CD4-positive, alpha-beta T cell (primary cell): Measurements from ENCODE around the gene KRTAP5-4. TPM values are rescaled to one million over a fixed set of nuclear protein-coding genes. Genes with fewer than 3 reads are reported as not detected.
A peak's percentile ranks its signal among the peaks of the same experiment; 100 is the strongest.

ENCODE experiments used
- ATAC-seq: fragments of 200-7000 bp; cut with Tn5 transposase; one replicate; pipeline ENCODE4 v1.10.0; 2022; ENCODE audit warnings: mild to moderate bottlenecking; ENCODE audit not compliant: poor library complexity
- CTCF ChIA-PET: fragments of 350-600 bp; sonication (Branson Sonifier 250); formaldehyde crosslinking; loops from one replicate; lab custom pipeline; 2021; ENCODE audit warnings: antibody characterized with exemption, inconsistent platforms; lab: Charles Lee
- POLR2A ChIA-PET: fragments of 350-600 bp; sonication (Branson Sonifier 250); formaldehyde crosslinking; loops from one replicate; lab custom pipeline; 2021; ENCODE audit warnings: antibody characterized with exemption, inconsistent platforms; lab: Charles Lee
- DNase-seq, 14 experiments: peaks; one replicate each; pipeline ENCODE4 v3.0.0-alpha.2; 2013 to 2020; ENCODE audit warnings: mixed read lengths in 2 of 14
- H3K27ac ChIP-seq, 2 donors: one replicate each; pipeline versions ENCODE4 v1.5.1 to v1.7.0; 2013; ENCODE audit warnings: low read length in 2 of 2, low read depth in 1 of 2, mild to moderate bottlenecking in 1 of 2
- H3K27me3 ChIP-seq, 2 experiments: 1 replicate in 1 of 2; 2 replicates in 1 of 2; pipeline versions ENCODE4 v1.6.1 to v1.7.0; 2013; ENCODE audit warnings: low read length in 2 of 2, control low read depth in 1 of 2, mild to moderate bottlenecking in 1 of 2, moderate library complexity in 1 of 2; ENCODE audit not compliant: insufficient read depth in 2 of 2, control insufficient read depth in 1 of 2
- H3K36me3 ChIP-seq: one replicate; pipeline ENCODE4 v1.6.1; 2013; ENCODE audit warnings: low read length, control low read depth; ENCODE audit not compliant: insufficient read depth
- H3K4me1 ChIP-seq: one replicate; pipeline ENCODE4 v1.6.1; 2013; ENCODE audit warnings: low read length, control low read depth; ENCODE audit not compliant: insufficient read depth
- H3K4me3 ChIP-seq: one replicate; pipeline ENCODE4 v1.5.1; 2013; ENCODE audit warnings: mild to moderate bottlenecking, low read length, moderate library complexity
- H3K9me3 ChIP-seq, 2 experiments: 1 replicate in 1 of 2; 2 replicates in 1 of 2; pipeline versions ENCODE4 v1.6.1 to v1.7.0; 2013; ENCODE audit warnings: low read length in 2 of 2, mild to moderate bottlenecking in 2 of 2, control low read depth in 1 of 2, moderate library complexity in 1 of 2; ENCODE audit not compliant: control insufficient read depth in 1 of 2, insufficient read depth in 1 of 2
- H3K27ac Mint-ChIP-seq: one replicate; pipeline ENCODE4 v1.8.0; 2020; ENCODE audit warnings: mixed read lengths
- H3K27me3 Mint-ChIP-seq: one replicate; pipeline ENCODE4 v1.8.0; 2021; ENCODE audit warnings: mixed read lengths
- H3K36me3 Mint-ChIP-seq: one replicate; pipeline ENCODE4 v1.8.0; 2021; ENCODE audit warnings: low read depth, mixed read lengths
- H3K4me1 Mint-ChIP-seq: one replicate; pipeline ENCODE4 v1.8.0; 2021; ENCODE audit warnings: low read depth, mixed read lengths
- H3K4me3 Mint-ChIP-seq: one replicate; pipeline ENCODE4 v1.8.0; 2020; ENCODE audit warnings: mild to moderate bottlenecking, mixed read lengths
- H3K9me3 Mint-ChIP-seq: one replicate; pipeline ENCODE4 v1.8.0; 2020; ENCODE audit warnings: mixed read lengths
- intact Hi-C, 2 experiments: fragments of 100-400 bp; cut with DNase I in 1 of 2; cut with micrococcal nuclease in 1 of 2; formaldehyde crosslinking; loops; one replicate each; pipeline versions ENCODE4 v1.15.1 to v1.9.0; 2023 to 2025; cut with DNase I, micrococcal nuclease
- total RNA-seq, 174 experiments: library from RNA in 2 of 174; stranded (reverse) in 2 of 174; gene quantifications; one replicate each; pipeline ENCODE4 v1.2.3 and lab custom pipeline; 2021 to 2026
- TF ChIP-seq, protein P1 (sequence below): fragments of 200-600 bp; IDR thresholded peaks from one replicate; pipeline ENCODE4 v1.8.0; 2022; ENCODE audit warnings: antibody characterized with exemption, mild to moderate bottlenecking

Gene KRTAP5-4
- total RNA-seq, 2 experiments from 2014 or later = not detected

DNA sequence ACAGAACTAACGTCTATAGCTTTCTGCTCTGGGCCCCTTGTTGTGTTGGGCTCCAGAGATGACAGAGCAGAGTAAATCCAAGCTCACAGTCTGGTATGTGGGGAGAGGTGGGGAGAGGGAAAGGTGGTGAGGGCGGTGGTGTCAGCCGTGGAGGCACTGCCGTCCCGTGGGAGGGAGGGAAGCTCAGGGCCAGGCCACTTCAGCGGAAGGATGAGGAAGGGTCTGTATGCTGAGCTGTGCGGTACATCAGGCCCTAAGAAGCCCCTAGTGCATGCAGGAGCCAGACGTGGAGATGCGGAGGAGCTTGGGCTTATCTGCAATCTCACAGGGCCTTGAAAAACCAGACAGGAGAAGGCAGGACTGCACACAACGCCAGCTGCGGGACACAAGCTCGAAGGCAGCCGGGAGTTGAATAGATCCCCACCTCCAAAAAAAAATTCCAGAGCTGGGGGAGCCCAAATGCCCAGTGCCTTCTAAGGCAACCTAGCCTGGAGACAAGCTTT lies 9.2 kb upstream of the KRTAP5-4 start:
- Mint-ChIP-seq H3K9me3 (no peaks in the 10 kb centered on the region), H3K27ac (no peak overlapping the region), H3K27me3 (peaks cover 52% of the 10 kb centered on the region), H3K4me1 (peaks cover 10% of the 10 kb centered on the region), H3K4me3 (no peak overlapping the region), H3K36me3 (no peaks in the 10 kb centered on the region)
- intact Hi-C loops = no loop called here
- ChIA-PET CTCF (interaction anchor here (2.1 kb wide), 1 partner anchor 22 kb away, joined by 5 read pairs; no protein-coding TSS in a partner anchor), POLR2A (interaction anchor here (0.5 kb wide), 1 partner anchor 42 kb away, joined by 3 read pairs; no protein-coding TSS in a partner anchor)
- TF ChIP-seq, protein P1, sequence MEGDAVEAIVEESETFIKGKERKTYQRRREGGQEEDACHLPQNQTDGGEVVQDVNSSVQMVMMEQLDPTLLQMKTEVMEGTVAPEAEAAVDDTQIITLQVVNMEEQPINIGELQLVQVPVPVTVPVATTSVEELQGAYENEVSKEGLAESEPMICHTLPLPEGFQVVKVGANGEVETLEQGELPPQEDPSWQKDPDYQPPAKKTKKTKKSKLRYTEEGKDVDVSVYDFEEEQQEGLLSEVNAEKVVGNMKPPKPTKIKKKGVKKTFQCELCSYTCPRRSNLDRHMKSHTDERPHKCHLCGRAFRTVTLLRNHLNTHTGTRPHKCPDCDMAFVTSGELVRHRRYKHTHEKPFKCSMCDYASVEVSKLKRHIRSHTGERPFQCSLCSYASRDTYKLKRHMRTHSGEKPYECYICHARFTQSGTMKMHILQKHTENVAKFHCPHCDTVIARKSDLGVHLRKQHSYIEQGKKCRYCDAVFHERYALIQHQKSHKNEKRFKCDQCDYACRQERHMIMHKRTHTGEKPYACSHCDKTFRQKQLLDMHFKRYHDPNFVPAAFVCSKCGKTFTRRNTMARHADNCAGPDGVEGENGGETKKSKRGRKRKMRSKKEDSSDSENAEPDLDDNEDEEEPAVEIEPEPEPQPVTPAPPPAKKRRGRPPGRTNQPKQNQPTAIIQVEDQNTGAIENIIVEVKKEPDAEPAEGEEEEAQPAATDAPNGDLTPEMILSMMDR = no peak
- Histone ChIP-seq H3K4me1 (peaks cover 10% of the 10 kb centered on the region), H3K36me3 (no peaks in the 10 kb centered on the region), H3K27me3 (peaks cover 12 to 17% of the 10 kb centered on the region in 2 experiments), H3K4me3 (no peak overlapping the region), H3K9me3 (no peaks in the 10 kb centered on the region), H3K27ac (no peak overlapping the region)
- DNase-seq (no peak), ATAC-seq (no peak)

DNA sequence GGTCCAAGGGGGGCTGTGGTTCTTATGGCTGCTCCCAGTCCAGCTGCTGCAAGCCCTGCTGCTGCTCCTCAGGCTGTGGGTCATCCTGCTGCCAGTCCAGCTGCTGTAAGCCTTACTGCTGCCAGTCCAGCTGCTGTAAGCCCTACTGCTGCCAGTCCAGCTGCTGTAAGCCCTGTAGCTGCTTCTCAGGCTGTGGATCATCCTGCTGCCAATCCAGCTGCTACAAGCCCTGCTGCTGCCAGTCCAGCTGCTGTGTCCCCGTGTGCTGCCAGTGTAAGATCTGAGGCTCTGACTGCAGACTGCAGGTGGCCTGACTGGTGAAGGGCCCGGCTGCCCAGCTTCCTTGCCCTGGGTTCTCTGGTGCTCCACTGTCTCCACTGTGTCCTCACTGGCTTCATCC lies 8.3 kb upstream of the KRTAP5-4 start:
- H3K9me3 Mint-ChIP-seq = no peaks in the 10 kb centered on the region
- no peak for ATAC-seq
- peaks cover 10% of the 10 kb centered on the region for H3K4me1 Mint-ChIP-seq
- peaks cover 10% of the 10 kb centered on the region for H3K4me1 ChIP-seq
- no peak overlapping the region for H3K4me3 Mint-ChIP-seq
- H3K36me3 Mint-ChIP-seq = no peaks in the 10 kb centered on the region
- H3K27ac ChIP-seq = no peak overlapping the region
- no peak overlapping the region for H3K27ac Mint-ChIP-seq
- POLR2A ChIA-PET = interaction anchor here (0.5 kb wide), 1 partner anchor 41 kb away, joined by 3 read pairs; no protein-coding TSS in a partner anchor
- TF ChIP-seq, protein P1 = no peak
- no peak overlapping the region for H3K4me3 ChIP-seq
- no peaks in the 10 kb centered on the region for H3K36me3 ChIP-seq
- no peaks in the 10 kb centered on the region for H3K9me3 ChIP-seq
- DNase-seq = no peak
- intact Hi-C loops = no loop called here
- peaks cover 12 to 17% of the 10 kb centered on the region in 2 experiments for H3K27me3 ChIP-seq
- H3K27me3 Mint-ChIP-seq = peaks cover 46% of the 10 kb centered on the region
- CTCF ChIA-PET = no interaction called here

DNA sequence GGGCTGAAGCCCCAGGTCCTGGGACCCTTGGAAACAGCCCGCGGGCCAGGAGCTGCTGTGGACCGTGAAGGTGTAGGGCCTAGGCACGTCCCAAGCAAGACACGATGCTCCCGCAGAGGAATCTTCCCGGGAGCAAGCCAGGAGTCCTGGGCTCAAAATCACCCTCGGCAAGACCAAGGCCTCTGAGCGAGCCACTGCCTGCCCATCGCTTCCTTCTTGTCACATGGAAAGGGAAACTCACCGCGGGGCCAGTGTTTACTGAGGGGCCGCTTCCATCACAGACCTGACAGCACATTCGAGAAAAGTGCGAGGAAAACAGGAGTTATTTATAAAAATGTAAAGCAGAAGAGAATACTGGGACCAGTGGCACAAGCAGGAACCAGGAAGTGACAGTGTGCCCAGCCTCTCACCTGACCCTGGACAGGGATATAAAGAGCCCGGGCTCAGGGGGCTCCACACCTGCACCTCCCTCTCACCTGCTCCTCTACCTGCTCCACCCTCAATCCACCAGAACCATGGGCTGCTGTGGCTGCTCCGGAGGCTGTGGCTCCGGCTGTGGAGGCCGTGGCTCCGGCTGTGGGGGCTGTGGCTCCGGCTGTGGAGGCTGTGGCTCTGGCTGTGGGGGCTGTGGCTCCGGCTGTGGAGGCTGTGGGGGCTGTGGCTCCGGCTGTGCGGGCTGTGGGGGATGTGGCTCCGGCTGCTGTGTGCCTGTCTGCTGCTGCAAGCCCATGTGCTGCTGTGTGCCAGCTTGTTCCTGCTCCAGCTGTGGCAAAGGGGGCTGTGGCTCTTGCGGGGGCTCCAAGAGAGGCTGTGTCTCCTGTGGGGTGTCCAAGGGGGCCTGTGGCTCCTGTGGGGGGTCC lies 7.6 kb upstream of the KRTAP5-4 start, which contains the start of gene KRTAP5-5:
Gene KRTAP5-5, plus strand, starts transcription at position 450 of the 860 bp plus-strand sequence. Its CDS starts 66 bp downstream, at position 516.
- no peak for ATAC-seq
- Mint-ChIP-seq H3K36me3 (no peaks in the 10 kb centered on the region), H3K4me3 (no peak within 1 kb of the TSS), H3K27ac (no peak within 1 kb of the TSS), H3K27me3 (peaks cover 46% of the 10 kb centered on the region), H3K9me3 (no peaks in the 10 kb centered on the region), H3K4me1 (peaks cover 10% of the 10 kb centered on the region)
- no peak within 1 kb of the TSS for H3K27ac ChIP-seq
- peaks cover 12 to 17% of the 10 kb centered on the region in 2 experiments for H3K27me3 ChIP-seq
- TF ChIP-seq, protein P1 = no peak
- H3K36me3 ChIP-seq = no peaks in the 10 kb centered on the region
- ChIA-PET POLR2A (no interaction called here), CTCF (no interaction called here)
- H3K9me3 ChIP-seq = no peaks in the 10 kb centered on the region
- intact Hi-C loops = loop anchor here (1.0 to 5.0 kb wide), 3 partner anchors 35 to 83 kb away; no protein-coding TSS in a partner anchor
- DNase-seq = peak in 1 of 14 experiments; percentile 18
- no peak within 1 kb of the TSS for H3K4me3 ChIP-seq
- peaks cover 10% of the 10 kb centered on the region for H3K4me1 ChIP-seq
